GM12872 (cell line): ENCODE measurements around the gene CDC42SE2.

Experiments
- TF ChIP-seq, protein P1 (sequence below): IDR thresholded peaks from 3 replicates; pipeline ENCODE4 v1.5.1; 2011; ENCODE audit warnings: low read depth, mild to moderate bottlenecking, low read length, moderate library complexity; ENCODE audit not compliant: insufficient read depth

The CDC42SE2 gene

DNA sequence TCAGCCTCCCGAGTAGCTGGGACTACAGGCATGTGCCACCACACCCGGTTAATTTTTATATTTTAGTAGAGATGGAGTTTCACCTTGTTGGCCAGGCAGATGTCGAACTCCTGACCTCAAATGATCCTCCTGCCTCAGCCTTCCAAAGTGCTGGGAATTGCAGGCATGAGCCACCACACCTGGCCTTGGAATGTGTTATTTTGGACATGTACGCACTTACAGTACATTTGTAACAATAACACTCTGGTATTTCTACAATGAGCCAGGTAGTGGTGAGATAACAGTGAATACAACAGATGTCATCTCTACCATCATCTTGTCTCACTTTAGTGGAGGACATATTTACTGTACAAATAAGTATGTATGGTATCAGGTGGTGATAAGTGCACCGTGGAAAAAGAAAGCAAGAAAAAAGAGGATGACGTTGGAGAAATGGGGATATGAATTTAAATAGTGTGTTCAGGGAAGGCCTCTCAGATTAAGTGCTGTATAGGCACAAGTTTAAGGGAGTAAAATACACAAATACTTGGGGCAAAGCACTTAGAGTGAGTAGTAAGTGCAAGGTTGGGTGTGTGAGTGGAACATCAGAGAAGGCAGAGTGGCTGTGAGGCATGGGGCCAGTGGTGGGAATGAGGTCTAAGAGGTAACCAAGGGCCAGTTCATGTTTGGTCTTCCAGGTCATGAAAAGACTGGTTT lies 100.1 kb downstream of the CDC42SE2 start:
- TF ChIP-seq, protein P1, sequence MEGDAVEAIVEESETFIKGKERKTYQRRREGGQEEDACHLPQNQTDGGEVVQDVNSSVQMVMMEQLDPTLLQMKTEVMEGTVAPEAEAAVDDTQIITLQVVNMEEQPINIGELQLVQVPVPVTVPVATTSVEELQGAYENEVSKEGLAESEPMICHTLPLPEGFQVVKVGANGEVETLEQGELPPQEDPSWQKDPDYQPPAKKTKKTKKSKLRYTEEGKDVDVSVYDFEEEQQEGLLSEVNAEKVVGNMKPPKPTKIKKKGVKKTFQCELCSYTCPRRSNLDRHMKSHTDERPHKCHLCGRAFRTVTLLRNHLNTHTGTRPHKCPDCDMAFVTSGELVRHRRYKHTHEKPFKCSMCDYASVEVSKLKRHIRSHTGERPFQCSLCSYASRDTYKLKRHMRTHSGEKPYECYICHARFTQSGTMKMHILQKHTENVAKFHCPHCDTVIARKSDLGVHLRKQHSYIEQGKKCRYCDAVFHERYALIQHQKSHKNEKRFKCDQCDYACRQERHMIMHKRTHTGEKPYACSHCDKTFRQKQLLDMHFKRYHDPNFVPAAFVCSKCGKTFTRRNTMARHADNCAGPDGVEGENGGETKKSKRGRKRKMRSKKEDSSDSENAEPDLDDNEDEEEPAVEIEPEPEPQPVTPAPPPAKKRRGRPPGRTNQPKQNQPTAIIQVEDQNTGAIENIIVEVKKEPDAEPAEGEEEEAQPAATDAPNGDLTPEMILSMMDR: no peak

DNA sequence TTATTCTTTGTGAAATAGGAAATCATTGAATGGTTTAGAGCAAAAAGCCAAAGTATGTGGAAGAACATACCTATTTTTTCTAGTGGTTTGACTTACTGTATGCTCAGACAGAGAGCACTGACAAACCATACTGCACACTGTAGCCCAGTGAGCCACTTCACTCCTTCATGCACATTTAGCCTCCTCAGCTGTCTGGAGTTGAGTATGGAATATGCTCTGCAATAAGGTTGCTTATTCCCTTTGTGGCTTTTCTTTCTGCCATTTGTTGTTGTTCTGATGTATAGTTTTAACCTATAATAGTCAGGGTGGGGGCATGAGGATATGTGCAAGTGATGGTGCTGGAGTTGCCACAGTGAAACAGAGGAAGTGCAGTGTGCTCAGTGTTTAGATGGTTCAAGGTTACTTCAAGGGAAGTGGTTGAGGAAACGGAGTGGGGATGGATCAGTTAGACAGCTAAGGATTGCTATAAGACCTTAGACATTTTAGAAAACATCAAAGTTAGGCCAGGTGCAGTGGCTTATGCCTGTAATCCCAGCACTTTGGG lies 100.7 kb downstream of the CDC42SE2 start:
- TF ChIP-seq, protein P1: no peak

DNA sequence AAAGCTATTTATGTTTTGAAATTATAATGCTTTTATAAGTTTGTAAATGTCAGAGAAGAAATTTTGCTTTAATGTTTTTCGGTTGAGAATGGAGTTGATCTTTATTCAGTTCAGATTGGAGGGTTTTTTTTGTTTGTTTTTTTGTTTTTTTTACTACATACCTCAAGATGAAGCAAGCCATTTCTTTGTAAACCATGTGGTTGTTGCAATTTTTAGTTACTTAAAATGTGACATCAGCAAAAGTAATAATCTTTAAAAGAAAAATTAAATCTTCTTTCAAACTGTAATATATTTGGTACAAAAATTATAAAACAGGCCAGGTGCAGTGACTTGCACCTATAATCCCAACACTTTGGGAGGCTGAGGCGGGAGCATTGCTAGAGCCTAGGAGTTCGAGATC lies 102.6 kb downstream of the CDC42SE2 start:
- TF ChIP-seq, protein P1: no peak

DNA sequence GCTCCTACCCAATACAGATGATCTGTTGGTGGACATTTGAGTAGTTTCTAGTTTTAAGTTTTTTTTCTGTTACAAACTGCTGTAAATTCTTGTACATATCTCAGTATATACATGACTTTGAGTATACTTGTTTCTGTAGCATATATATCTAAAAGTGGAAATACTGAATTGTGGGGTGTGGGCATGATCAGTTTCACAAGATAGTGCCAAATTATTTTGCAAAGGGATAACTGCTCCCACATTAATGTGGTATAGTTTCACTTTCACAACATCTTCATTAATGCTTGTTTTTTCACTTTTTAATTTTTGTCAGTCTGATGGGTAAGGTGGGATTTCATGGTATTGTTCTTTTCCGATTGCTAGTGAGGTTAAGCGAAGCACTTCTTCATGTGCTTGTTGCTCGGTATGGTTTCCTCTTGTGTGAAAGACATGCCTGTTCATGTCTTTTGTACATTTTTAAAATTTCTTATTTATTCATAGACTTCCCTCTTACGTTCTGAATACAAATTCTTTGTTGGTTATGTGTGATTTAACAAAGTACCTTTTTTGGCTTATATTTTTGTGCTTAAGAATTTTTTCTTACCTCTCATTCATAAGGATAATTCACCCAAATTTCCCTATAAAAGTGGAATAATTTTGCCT lies 103.5 kb downstream of the CDC42SE2 start:
- TF ChIP-seq, protein P1: no peak

DNA sequence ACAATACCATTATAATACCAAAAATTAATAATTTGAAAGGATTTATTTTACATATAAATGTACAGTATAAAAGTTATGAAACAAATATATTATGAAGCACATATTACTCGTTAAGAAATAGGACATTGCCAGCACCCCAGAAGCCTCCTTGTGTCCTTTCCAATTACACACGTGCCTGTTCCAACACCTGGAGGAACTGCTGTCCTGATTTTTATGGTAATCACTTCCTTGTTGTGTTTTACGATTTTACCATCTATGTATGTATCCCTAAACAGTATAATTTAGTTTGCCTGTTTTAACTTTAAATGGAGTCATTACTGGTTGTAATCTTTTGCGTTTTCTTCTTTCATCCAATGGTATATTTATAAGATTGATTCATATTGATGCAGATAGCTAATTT lies 105.0 kb downstream of the CDC42SE2 start:
- TF ChIP-seq, protein P1: no peak

DNA sequence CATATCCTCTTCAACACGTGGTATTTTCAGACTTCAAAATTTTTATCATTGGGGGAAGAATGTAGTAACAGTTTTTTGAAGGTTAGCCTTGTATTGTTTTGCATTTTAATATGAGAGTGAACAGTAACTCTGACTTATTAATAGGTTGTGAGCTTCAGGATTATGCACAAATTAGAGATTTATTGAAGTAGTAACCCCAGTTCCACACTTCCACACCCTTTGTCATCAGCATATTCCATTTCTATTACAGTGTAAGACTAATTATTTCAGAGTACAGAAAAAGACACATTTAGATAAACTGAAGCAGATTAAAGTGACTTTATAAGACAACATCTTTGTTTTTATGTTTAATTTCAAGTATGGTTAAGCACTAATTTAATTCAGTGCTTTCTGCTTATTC lies 105.7 kb downstream of the CDC42SE2 start:
- TF ChIP-seq, protein P1: no peak

DNA sequence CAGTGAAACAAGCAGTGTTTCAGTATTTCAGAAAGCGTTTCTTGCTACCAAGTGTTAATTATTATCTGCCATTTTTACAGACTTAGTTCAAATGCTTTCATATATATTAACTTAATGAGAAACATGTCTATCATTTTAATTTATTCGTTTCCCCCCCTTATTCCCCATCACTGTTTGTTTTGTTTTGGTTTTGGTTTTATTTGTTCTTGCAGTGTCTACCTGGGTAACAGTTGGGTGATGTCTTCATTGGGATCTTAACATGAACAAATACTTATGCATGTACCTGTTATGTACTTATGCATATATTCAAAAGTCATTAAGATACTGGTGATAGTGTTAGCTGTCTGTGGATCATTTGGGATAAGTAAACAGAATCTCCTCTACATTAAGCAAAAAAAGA lies 108.0 kb downstream of the CDC42SE2 start:
- TF ChIP-seq, protein P1: no peak
